Measurements from ENCODE around the gene FAM219B.
"Not testable (repeated sequence)": the region's sequence is repeated elsewhere in the genome, so short reads cannot be mapped to it uniquely, and the experiment has no call there.

FAM219B gene

DNA sequence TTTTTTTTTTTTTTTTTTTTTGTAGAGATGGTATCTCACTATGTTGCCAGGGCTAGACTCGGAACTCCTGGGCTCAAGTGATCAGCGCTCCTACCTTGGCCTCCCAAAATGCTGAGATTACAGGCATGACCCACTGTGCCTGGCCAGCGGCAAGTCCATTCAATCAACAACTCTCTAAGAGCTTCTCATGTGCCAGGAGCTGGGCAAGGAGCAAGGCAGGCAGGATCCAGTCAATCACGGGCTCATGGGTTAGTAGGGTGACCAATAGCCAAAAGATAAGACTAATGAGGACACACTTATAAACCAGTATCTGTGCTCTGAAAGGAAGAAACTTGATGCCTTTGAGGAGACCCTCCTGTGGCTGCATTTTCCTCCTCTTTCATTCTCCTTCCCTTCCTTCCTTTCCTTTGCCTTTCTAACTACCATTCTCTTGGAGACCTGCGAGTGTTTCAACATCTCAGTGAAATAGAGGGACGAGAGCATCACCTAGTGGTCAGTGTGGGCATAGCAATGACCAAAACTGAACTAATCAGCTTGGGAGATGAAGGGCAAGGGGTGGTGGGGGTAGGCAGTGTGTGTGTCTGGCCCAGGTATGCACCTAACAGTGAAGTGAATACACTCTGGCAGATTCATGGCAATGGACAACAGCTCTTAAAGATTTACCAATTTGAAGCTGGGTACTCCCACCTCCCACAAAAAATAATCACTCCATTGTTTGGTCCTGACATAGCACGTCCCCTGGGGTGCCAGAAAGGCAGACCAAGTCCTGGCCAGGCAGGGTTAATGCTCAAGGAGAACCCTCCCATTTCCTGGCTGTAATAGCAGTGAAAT, 43.6 kb upstream of the FAM219B start:
- no peak overlapping the region for H3K4me3 ChIP-seq (ENCODE audit: low read length)
- H2BK5ac ChIP-seq (ENCODE audit: low read length) = no peak overlapping the region
- peaks cover 5% of the 10 kb centered on the region for H3K4me1 ChIP-seq (ENCODE audit: control insufficient read depth, low read depth, low read length)
- no peak overlapping the region for H3K56ac ChIP-seq (ENCODE audit: low read length)
- peaks cover under 1% of the 10 kb centered on the region for H3K27me3 ChIP-seq (ENCODE audit: insufficient read depth, low read length, poor library complexity)
- no peaks in the 10 kb centered on the region for H3K79me2 ChIP-seq (ENCODE audit: control insufficient read depth, insufficient read depth, low read length)
- H4K8ac ChIP-seq (ENCODE audit: low read depth, low read length) = no peak overlapping the region
- H2AK5ac ChIP-seq (ENCODE audit: low read length) = no peak overlapping the region
- H3K4me2 ChIP-seq (ENCODE audit: low read length) = no peak overlapping the region
- no peak overlapping the region for H2BK120ac ChIP-seq (ENCODE audit: low read depth, low read length)
- no peaks in the 10 kb centered on the region for H3K36me3 ChIP-seq (ENCODE audit: control insufficient read depth, insufficient read depth, low read length)
- no peak overlapping the region for H3K27ac ChIP-seq (ENCODE audit: low read depth, low read length)
- no peak overlapping the region for H3K4ac ChIP-seq (ENCODE audit: low read depth, low read length)
- H4K5ac ChIP-seq (ENCODE audit: low read length) = no peak overlapping the region
- H3K18ac ChIP-seq (ENCODE audit: low read length) = no peak overlapping the region
- WGBS (ENCODE audit: extremely low coverage, insufficient coverage, low lambda C conversion rate) = no CpG with 5 or more reads among the region's 7 CpGs
- H3K23ac ChIP-seq (ENCODE audit: low read length) = no peak overlapping the region
- H3K9ac ChIP-seq (ENCODE audit: low read length) = no peak overlapping the region
- no peak overlapping the region for H2BK15ac ChIP-seq (replicated peaks; ENCODE audit: low read depth)
- no peaks in the 10 kb centered on the region for H3K79me1 ChIP-seq (ENCODE audit: low read length)
- peak; percentile 92 for DNase-seq

- Histone ChIP-seq H3K27me3 (ENCODE audit: insufficient read depth, low read length, poor library complexity) (no peaks in the 10 kb centered on the region), H3K4me2 (ENCODE audit: low read length) (peak within 1 kb of the TSS; percentile 22), H3K23ac (ENCODE audit: low read length) (peak within 1 kb of the TSS; percentile 91), H3K18ac (ENCODE audit: low read length) (peak within 1 kb of the TSS; percentile 83), H3K36me3 (ENCODE audit: control insufficient read depth, insufficient read depth, low read length) (no peaks in the 10 kb centered on the region), H3K4me3 (ENCODE audit: low read length) (peak within 1 kb of the TSS; percentile 75), H3K27ac (ENCODE audit: low read depth, low read length) (peak within 1 kb of the TSS; percentile 93), H3K79me2 (ENCODE audit: control insufficient read depth, insufficient read depth, low read length) (peaks cover 24% of the 10 kb centered on the region), H2BK15ac (replicated peaks; ENCODE audit: low read depth) (no peak within 1 kb of the TSS), H4K5ac (ENCODE audit: low read length) (no peak within 1 kb of the TSS), H4K8ac (ENCODE audit: low read depth, low read length) (no peak within 1 kb of the TSS), H3K4me1 (ENCODE audit: control insufficient read depth, low read depth, low read length) (no peaks in the 10 kb centered on the region), H3K56ac (ENCODE audit: low read length) (peak within 1 kb of the TSS; percentile 93), H2BK5ac (ENCODE audit: low read length) (peak within 1 kb of the TSS; percentile 31), H2AK5ac (ENCODE audit: low read length) (no peak within 1 kb of the TSS), H3K79me1 (ENCODE audit: low read length) (no peaks in the 10 kb centered on the region), H2BK120ac (ENCODE audit: low read depth, low read length) (no peak within 1 kb of the TSS), H3K4ac (ENCODE audit: low read depth, low read length) (no peak within 1 kb of the TSS), H3K9ac (ENCODE audit: low read length) (peak within 1 kb of the TSS; percentile 93)
- DNase-seq = peak; percentile 98
- WGBS (ENCODE audit: extremely low coverage, insufficient coverage, low lambda C conversion rate) = no CpG with 5 or more reads among the region's 85 CpGs
Measured at GRCh38 chr15:74937590-74938371, 31.1 kb upstream of the FAM219B start, which contains the start of gene COX5A. Gene COX5A (minus strand): TSS chr15:74938073. CDS start chr15:74938014, 59 bp downstream.

DNA sequence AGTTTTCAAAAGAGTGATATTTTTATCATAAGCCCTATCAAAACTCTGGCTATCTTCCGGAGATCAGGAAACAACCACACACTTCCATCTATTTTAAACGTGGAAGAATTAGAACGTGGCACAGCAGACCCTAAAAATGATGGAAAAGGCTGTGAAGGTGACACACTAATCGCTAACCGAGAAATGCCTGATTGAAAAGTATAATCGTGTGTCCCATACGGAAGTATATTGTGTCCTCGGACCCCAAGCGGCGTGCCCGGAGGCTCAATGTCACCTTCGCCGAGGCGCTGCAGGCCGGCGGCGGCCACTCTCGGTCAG, 30.6 kb upstream of the FAM219B start:
- Histone ChIP-seq H3K4me1 (ENCODE audit: control insufficient read depth, low read depth, low read length) (no peaks in the 10 kb centered on the region), H4K5ac (ENCODE audit: low read length) (no peak overlapping the region), H3K4ac (ENCODE audit: low read depth, low read length) (no peak overlapping the region), H3K79me2 (ENCODE audit: control insufficient read depth, insufficient read depth, low read length) (peaks cover 24% of the 10 kb centered on the region), H3K79me1 (ENCODE audit: low read length) (no peaks in the 10 kb centered on the region), H4K8ac (ENCODE audit: low read depth, low read length) (no peak overlapping the region), H2AK5ac (ENCODE audit: low read length) (no peak overlapping the region), H2BK15ac (replicated peaks; ENCODE audit: low read depth) (no peak overlapping the region), H2BK120ac (ENCODE audit: low read depth, low read length) (no peak overlapping the region), H3K4me2 (ENCODE audit: low read length) (peak overlapping the region; percentile 22), H3K9ac (ENCODE audit: low read length) (peak overlapping the region; percentile 93), H3K23ac (ENCODE audit: low read length) (peak overlapping the region; percentile 91), H3K36me3 (ENCODE audit: control insufficient read depth, insufficient read depth, low read length) (no peaks in the 10 kb centered on the region), H2BK5ac (ENCODE audit: low read length) (peak overlapping the region; percentile 7), H3K27me3 (ENCODE audit: insufficient read depth, low read length, poor library complexity) (no peaks in the 10 kb centered on the region), H3K18ac (ENCODE audit: low read length) (peak overlapping the region; percentile 83), H3K27ac (ENCODE audit: low read depth, low read length) (peak overlapping the region; percentile 93), H3K56ac (ENCODE audit: low read length) (peak overlapping the region; percentile 93), H3K4me3 (ENCODE audit: low read length) (peak overlapping the region; percentile 75)
- WGBS (ENCODE audit: extremely low coverage, insufficient coverage, low lambda C conversion rate) = no CpG with 5 or more reads among the region's 18 CpGs
- DNase-seq = no peak

DNA sequence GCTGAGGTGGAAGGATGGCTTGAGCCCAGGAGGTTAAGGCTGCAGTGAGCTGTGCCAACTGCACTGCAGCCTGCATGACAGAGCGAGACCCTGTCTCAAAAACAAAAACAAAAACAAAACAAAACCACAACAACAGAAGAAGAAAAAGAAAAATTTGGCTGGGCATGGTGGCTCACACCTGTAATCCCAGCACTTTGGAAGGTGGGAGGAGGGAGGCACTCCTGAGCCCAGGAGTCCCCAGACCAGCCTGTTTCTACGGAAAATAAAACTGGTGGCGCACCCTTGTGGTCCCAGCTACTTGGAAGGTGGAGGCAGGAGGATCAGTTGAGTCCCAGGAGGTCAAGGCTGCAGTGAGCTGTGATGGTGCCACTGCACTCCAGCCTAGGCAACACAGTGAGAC, 28.5 kb upstream of the FAM219B start:
- H3K9ac ChIP-seq (ENCODE audit: low read length); H2BK15ac ChIP-seq (replicated peaks; ENCODE audit: low read depth); H3K36me3 ChIP-seq (ENCODE audit: control insufficient read depth, insufficient read depth, low read length); H2AK5ac ChIP-seq (ENCODE audit: low read length); H2BK120ac ChIP-seq (ENCODE audit: low read depth, low read length); H3K4ac ChIP-seq (ENCODE audit: low read depth, low read length); H3K23ac ChIP-seq (ENCODE audit: low read length); H2BK5ac ChIP-seq (ENCODE audit: low read length); H3K79me1 ChIP-seq (ENCODE audit: low read length); H4K8ac ChIP-seq (ENCODE audit: low read depth, low read length); H3K27ac ChIP-seq (ENCODE audit: low read depth, low read length); H3K27me3 ChIP-seq (ENCODE audit: insufficient read depth, low read length, poor library complexity); H3K4me1 ChIP-seq (ENCODE audit: control insufficient read depth, low read depth, low read length); H3K4me3 ChIP-seq (ENCODE audit: low read length); H3K4me2 ChIP-seq (ENCODE audit: low read length); H3K56ac ChIP-seq (ENCODE audit: low read length); H4K5ac ChIP-seq (ENCODE audit: low read length); H3K18ac ChIP-seq (ENCODE audit: low read length): not testable (repeated sequence)
- H3K79me2 ChIP-seq (ENCODE audit: control insufficient read depth, insufficient read depth, low read length) = peaks cover 24% of the 10 kb centered on the region
- WGBS (ENCODE audit: extremely low coverage, insufficient coverage, low lambda C conversion rate) = no CpG with 5 or more reads among the region's 3 CpGs
- DNase-seq = peak; percentile 89

GRCh38 chr15:74933573-74933972, 26.9 kb upstream of the FAM219B start:
- DNase-seq = no peak
- Histone ChIP-seq H3K4ac (ENCODE audit: low read depth, low read length) (no peak overlapping the region), H3K36me3 (ENCODE audit: control insufficient read depth, insufficient read depth, low read length) (peaks cover 1% of the 10 kb centered on the region)

More at GRCh38 chr15:74933573-74933972, 26.9 kb upstream of the FAM219B start:
- no peak overlapping the region for H3K4me3 ChIP-seq (ENCODE audit: low read length)
- H3K23ac ChIP-seq (ENCODE audit: low read length) = no peak overlapping the region
- H3K18ac ChIP-seq (ENCODE audit: low read length) = no peak overlapping the region
- peaks cover under 1% of the 10 kb centered on the region for H3K79me1 ChIP-seq (ENCODE audit: low read length)
- no peak overlapping the region for H3K56ac ChIP-seq (ENCODE audit: low read length)
- no peaks in the 10 kb centered on the region for H3K27me3 ChIP-seq (ENCODE audit: insufficient read depth, low read length, poor library complexity)
- no peak overlapping the region for H3K9ac ChIP-seq (ENCODE audit: low read length)
- no CpG with 5 or more reads among the region's 2 CpGs for WGBS (ENCODE audit: extremely low coverage, insufficient coverage, low lambda C conversion rate)
- H3K27ac ChIP-seq (ENCODE audit: low read depth, low read length) = no peak overlapping the region
- no peak overlapping the region for H2BK15ac ChIP-seq (replicated peaks; ENCODE audit: low read depth)
- H4K5ac ChIP-seq (ENCODE audit: low read length) = no peak overlapping the region
- H4K8ac ChIP-seq (ENCODE audit: low read depth, low read length) = no peak overlapping the region
- peaks cover 28% of the 10 kb centered on the region for H3K79me2 ChIP-seq (ENCODE audit: control insufficient read depth, insufficient read depth, low read length)
- no peak overlapping the region for H2BK120ac ChIP-seq (ENCODE audit: low read depth, low read length)
- no peak overlapping the region for H2AK5ac ChIP-seq (ENCODE audit: low read length)
- H2BK5ac ChIP-seq (ENCODE audit: low read length) = no peak overlapping the region
- H3K4me2 ChIP-seq (ENCODE audit: low read length) = no peak overlapping the region
- no peaks in the 10 kb centered on the region for H3K4me1 ChIP-seq (ENCODE audit: control insufficient read depth, low read depth, low read length)

All from mesendoderm (in vitro differentiated cells).